OCI-LY3 (cell line): ENCODE data around the gene BRMS1.

ENCODE experiments used
- H2AFZ ChIP-seq: fragments of 200-600, 300-600 bp; shearing (Covaris generic); 2 replicates; pipeline ENCODE4 v1.6.0; 2014; ENCODE audit warnings: antibody characterized with exemption, low read depth, low read length
- H3K27ac ChIP-seq: fragments of 200-600, 300-600 bp; sonication (generic); 2 replicates; pipeline ENCODE4 v1.5.1; 2014; ENCODE audit warnings: mild to moderate bottlenecking, low read length, moderate library complexity, mixed read lengths
- H3K27me3 ChIP-seq: fragments of 200-600, 300-600 bp; sonication (generic); 2 replicates; pipeline ENCODE4 v1.6.1; 2014; ENCODE audit warnings: low read depth, low read length, mixed read lengths
- H3K36me3 ChIP-seq: fragments of 200-600, 300-600 bp; sonication (generic); replicated peaks from 2 replicates; pipeline ENCODE3; 2014; ENCODE audit warnings: low read depth, low read length, mixed read lengths
- H3K4me1 ChIP-seq: fragments of 300-600, 200-600 bp; sonication (generic); 2 replicates; pipeline ENCODE4 v1.6.1; 2014; ENCODE audit warnings: low read length, mixed read lengths
- H3K4me2 ChIP-seq: fragments of 200-600, 300-600 bp; sonication (generic); 2 replicates; pipeline ENCODE4 v1.6.1; 2014; ENCODE audit warnings: low read length, mixed read lengths
- H3K4me3 ChIP-seq: fragments of 300-600, 200-600 bp; sonication (generic); 2 replicates; pipeline ENCODE4 v1.5.1; 2014; ENCODE audit warnings: antibody characterized with exemption, mild to moderate bottlenecking, low read length, moderate library complexity
- H3K79me2 ChIP-seq: fragments of 300-600, 200-600 bp; shearing (Covaris generic); 2 replicates; pipeline ENCODE4 v1.6.1; 2014; ENCODE audit warnings: mild to moderate bottlenecking, low read length, mixed read lengths
- H3K9ac ChIP-seq: fragments of 300-600, 200-600 bp; shearing (Covaris generic); 2 replicates; pipeline ENCODE4 v1.6.0; 2014; ENCODE audit warnings: mild to moderate bottlenecking, low read length, moderate library complexity
- H3K9me3 ChIP-seq: fragments of 200-600, 300-600 bp; shearing (Covaris generic); 2 replicates; pipeline ENCODE4 v1.6.1; 2014; ENCODE audit warnings: low read length, mixed read lengths; ENCODE audit not compliant: insufficient read depth
- H4K20me1 ChIP-seq: fragments of 200-600, 300-600 bp; sonication (generic); 2 replicates; pipeline ENCODE4 v1.6.1; 2016; ENCODE audit warnings: low read length, mixed read lengths; ENCODE audit not compliant: insufficient read depth
- EZH2phosphoT487 ChIP-seq: fragments of 200-600 bp; shearing (Covaris generic); IDR thresholded peaks from 2 replicates; pipeline ENCODE4 v1.6.1; 2018; ENCODE audit warnings: antibody characterized with exemption, mixed run types, low read depth
- TF ChIP-seq, protein P1 (sequence below): fragments of 200-600, 300-600 bp; sonication (generic); IDR thresholded peaks from 2 replicates; pipeline ENCODE4 v1.5.1; 2014; ENCODE audit warnings: antibody characterized with exemption, low read length, low read depth

Gene BRMS1

DNA sequence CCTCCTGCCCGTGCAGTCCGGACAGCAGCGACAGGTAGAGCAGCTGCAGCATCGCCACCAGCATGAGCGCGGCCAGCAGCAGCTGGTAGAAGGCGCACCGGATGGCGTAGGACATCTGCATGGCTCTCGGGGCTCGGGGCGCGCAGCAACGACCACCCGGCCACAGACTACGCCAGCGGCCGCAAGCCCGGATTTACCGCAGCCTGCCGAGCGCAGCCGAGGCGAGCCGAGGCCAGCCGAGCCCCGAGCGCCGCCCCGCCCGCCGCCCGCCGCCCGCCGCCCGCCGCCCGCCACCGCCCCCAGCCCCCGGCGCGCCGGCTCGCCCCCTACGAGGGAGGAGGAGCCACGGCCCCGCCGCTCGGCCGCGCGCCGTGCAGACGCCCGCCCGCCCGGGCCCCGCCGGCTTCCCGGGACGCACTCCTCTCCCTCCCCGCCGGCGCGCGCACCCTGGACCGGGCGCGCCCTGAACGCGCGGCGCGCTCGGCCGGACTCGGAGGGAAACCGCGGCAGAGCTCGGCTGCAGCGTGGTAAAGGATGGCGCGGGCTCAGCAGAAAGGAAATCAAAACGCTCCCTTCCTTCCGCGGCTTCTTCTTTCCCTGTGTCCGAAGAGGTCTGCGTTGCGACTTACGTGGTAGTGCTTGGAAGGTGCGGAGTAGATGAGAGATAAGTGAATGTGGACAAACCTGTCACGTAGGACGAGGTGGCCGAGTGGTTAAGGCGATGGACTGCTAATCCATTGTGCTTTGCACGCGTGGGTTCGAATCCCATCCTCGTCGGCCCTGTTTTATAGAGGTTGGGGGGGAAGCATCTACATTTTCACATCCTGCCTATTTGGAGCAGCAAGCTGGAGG is 2.7 kb upstream of the BRMS1 start, which contains the start of gene B4GAT1:
Gene B4GAT1, minus strand, starts transcription at position 205 of the 852 bp plus-strand sequence. Its CDS starts 84 bp downstream, at position 121.
- H3K27me3 ChIP-seq = no peaks in the 10 kb centered on the region
- H3K4me3 ChIP-seq = peak within 1 kb of the TSS; percentile 99
- H3K4me1 ChIP-seq = peaks cover 28% of the 10 kb centered on the region
- peak within 1 kb of the TSS; percentile 94 for H2AFZ ChIP-seq
- peak within 1 kb of the TSS; percentile 57 for H3K27ac ChIP-seq
- H4K20me1 ChIP-seq = no peaks in the 10 kb centered on the region
- peak within 1 kb of the TSS; percentile 94 for H3K4me2 ChIP-seq
- H3K79me2 ChIP-seq = peaks cover 26% of the 10 kb centered on the region
- H3K9me3 ChIP-seq = no peaks in the 10 kb centered on the region
- TF ChIP-seq EZH2phosphoT487 = no peak
- H3K36me3 ChIP-seq = peaks cover 5% of the 10 kb centered on the region
- H3K9ac ChIP-seq = peak within 1 kb of the TSS; percentile 89

GRCh38 chr11:66346476-66347424 is 1.8 kb upstream of the BRMS1 start:
- Histone ChIP-seq H2AFZ (peak overlapping the region; percentile 94), H3K9me3 (no peaks in the 10 kb centered on the region), H3K4me2 (peak overlapping the region; percentile 94), H3K36me3 (peaks cover 6% of the 10 kb centered on the region), H3K79me2 (peaks cover 26% of the 10 kb centered on the region), H3K9ac (peak overlapping the region; percentile 89), H3K27me3 (no peaks in the 10 kb centered on the region), H3K4me1 (peaks cover 28% of the 10 kb centered on the region), H4K20me1 (no peaks in the 10 kb centered on the region), H3K27ac (peak overlapping the region; percentile 37; the same call in 1 of the 2 replicates), H3K4me3 (peak overlapping the region; percentile 99)
- TF ChIP-seq, protein P1, sequence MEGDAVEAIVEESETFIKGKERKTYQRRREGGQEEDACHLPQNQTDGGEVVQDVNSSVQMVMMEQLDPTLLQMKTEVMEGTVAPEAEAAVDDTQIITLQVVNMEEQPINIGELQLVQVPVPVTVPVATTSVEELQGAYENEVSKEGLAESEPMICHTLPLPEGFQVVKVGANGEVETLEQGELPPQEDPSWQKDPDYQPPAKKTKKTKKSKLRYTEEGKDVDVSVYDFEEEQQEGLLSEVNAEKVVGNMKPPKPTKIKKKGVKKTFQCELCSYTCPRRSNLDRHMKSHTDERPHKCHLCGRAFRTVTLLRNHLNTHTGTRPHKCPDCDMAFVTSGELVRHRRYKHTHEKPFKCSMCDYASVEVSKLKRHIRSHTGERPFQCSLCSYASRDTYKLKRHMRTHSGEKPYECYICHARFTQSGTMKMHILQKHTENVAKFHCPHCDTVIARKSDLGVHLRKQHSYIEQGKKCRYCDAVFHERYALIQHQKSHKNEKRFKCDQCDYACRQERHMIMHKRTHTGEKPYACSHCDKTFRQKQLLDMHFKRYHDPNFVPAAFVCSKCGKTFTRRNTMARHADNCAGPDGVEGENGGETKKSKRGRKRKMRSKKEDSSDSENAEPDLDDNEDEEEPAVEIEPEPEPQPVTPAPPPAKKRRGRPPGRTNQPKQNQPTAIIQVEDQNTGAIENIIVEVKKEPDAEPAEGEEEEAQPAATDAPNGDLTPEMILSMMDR = no peak
- no peak for TF ChIP-seq EZH2phosphoT487

GRCh38 chr11:66345316-66345649 is 379 bp upstream of the BRMS1 start:
- H3K27ac ChIP-seq = peak overlapping the region; percentile 13; the same call in 1 of the 2 replicates
- peak overlapping the region; percentile 65 for H2AFZ ChIP-seq
- peaks cover 26% of the 10 kb centered on the region for H3K79me2 ChIP-seq
- H3K9me3 ChIP-seq = no peaks in the 10 kb centered on the region
- peak overlapping the region; percentile 83 for H3K4me3 ChIP-seq
- no peak for TF ChIP-seq EZH2phosphoT487
- TF ChIP-seq, protein P1 = no peak
- peaks cover 28% of the 10 kb centered on the region for H3K4me1 ChIP-seq
- H3K9ac ChIP-seq = peak overlapping the region; percentile 58
- peak overlapping the region; percentile 70 for H3K4me2 ChIP-seq
- no peaks in the 10 kb centered on the region for H3K27me3 ChIP-seq
- no peaks in the 10 kb centered on the region for H4K20me1 ChIP-seq
- H3K36me3 ChIP-seq = peaks cover 16% of the 10 kb centered on the region

DNA sequence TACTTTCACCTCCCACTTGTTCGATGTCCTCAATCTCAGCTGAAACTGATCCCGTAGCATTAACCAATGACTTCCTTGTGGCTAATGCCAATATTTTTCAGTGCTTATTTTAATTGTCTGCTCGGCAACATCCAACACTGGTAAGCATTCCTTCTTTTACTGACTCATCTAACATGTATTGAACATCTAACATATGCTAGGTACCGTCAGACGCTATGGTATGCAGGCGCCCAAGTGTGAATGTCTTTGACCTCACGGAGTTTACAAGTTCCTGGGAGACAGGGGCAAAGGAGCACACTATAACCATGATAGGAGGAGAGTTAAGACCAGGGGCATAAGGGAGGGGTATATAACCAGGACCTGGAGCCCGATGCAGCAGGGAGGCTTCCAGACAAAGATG is 1.7 kb downstream of the BRMS1 start:
- no peak overlapping the region for H2AFZ ChIP-seq
- no peak overlapping the region for H3K9ac ChIP-seq
- TF ChIP-seq, protein P1 = no peak
- no peak for TF ChIP-seq EZH2phosphoT487
- no peaks in the 10 kb centered on the region for H4K20me1 ChIP-seq
- H3K4me1 ChIP-seq = peaks cover 25% of the 10 kb centered on the region
- peaks cover 26% of the 10 kb centered on the region for H3K79me2 ChIP-seq
- H3K4me2 ChIP-seq = no peak overlapping the region
- no peak overlapping the region for H3K4me3 ChIP-seq
- peaks cover 27% of the 10 kb centered on the region for H3K36me3 ChIP-seq
- H3K9me3 ChIP-seq = no peaks in the 10 kb centered on the region
- no peaks in the 10 kb centered on the region for H3K27me3 ChIP-seq
- no peak overlapping the region for H3K27ac ChIP-seq
